HEK293T (cell line): Measurements from ENCODE around the gene RNF26.

Experiments
- CTCF ChIA-PET: fragments of 350-600 bp; formaldehyde crosslinking; extraction: SDS; loops from one replicate; lab custom pipeline; 2021; ENCODE audit warnings: antibody characterized with exemption, inconsistent platforms; lab: Yijun Ruan, JAX
- POLR2A ChIA-PET: fragments of 350-600 bp; formaldehyde crosslinking; extraction: SDS; loops from one replicate; lab custom pipeline; 2020; ENCODE audit warnings: antibody characterized with exemption, inconsistent platforms; lab: Yijun Ruan, JAX
- DNase-seq: peaks from one replicate; pipeline ENCODE4 v3.0.0; 2012; ENCODE audit warnings: mixed read lengths; ENCODE audit errors: extremely low spot score
- ARNT ChIP-seq: fragments of 450-650 bp; IDR thresholded peaks from 2 replicates; pipeline ENCODE4 v1.6.1; 2017; ENCODE audit warnings: mild to moderate bottlenecking
- BHLHE40 ChIP-seq: fragments of 450-650 bp; IDR thresholded peaks from 2 replicates; pipeline ENCODE4 v1.6.1; 2016; ENCODE audit warnings: mild to moderate bottlenecking, moderate library complexity, borderline replicate concordance
- CTBP1 ChIP-seq: fragments of 450-650 bp; IDR thresholded peaks from 2 replicates; pipeline ENCODE4 v1.6.1; 2016; ENCODE audit warnings: borderline replicate concordance
- ELF4 ChIP-seq: fragments of 450-650 bp; IDR thresholded peaks from 2 replicates; pipeline ENCODE4 v1.6.1; 2017; ENCODE audit warnings: antibody characterized with exemption
- FOXA1 ChIP-seq: fragments of 450-650 bp; IDR thresholded peaks from 2 replicates; pipeline ENCODE4 v1.6.1; 2016; ENCODE audit warnings: mild to moderate bottlenecking
- FOXK2 ChIP-seq: fragments of 450-650 bp; IDR thresholded peaks from 2 replicates; pipeline ENCODE4 v1.6.1; 2016; ENCODE audit warnings: mild to moderate bottlenecking
- FOXM1 ChIP-seq: fragments of 450-650 bp; IDR thresholded peaks from 2 replicates; pipeline ENCODE4 v1.6.1; 2017; ENCODE audit warnings: mild to moderate bottlenecking, borderline replicate concordance
- HDGF ChIP-seq: fragments of 450-650 bp; IDR thresholded peaks from 2 replicates; pipeline ENCODE4 v1.6.1; 2017; ENCODE audit warnings: antibody characterized with exemption, borderline replicate concordance
- L3MBTL2 ChIP-seq: fragments of 450-650 bp; conservative IDR thresholded peaks from 2 replicates; pipeline ENCODE4 v1.6.1; 2016; ENCODE audit warnings: mild to moderate bottlenecking
- LEF1 ChIP-seq: fragments of 450-650 bp; IDR thresholded peaks from 2 replicates; pipeline ENCODE4 v1.6.1; 2017; ENCODE audit warnings: mild to moderate bottlenecking, borderline replicate concordance
- NFRKB ChIP-seq: fragments of 450-650 bp; IDR thresholded peaks from 2 replicates; pipeline ENCODE4 v1.6.1; 2016; ENCODE audit warnings: mild to moderate bottlenecking, moderate library complexity
- PKNOX1 ChIP-seq: fragments of 450-650 bp; IDR thresholded peaks from 2 replicates; pipeline ENCODE4 v1.6.1; 2016
- SP1 ChIP-seq: fragments of 450-650 bp; IDR thresholded peaks from 2 replicates; pipeline ENCODE4 v1.6.1; 2017
- SUZ12 ChIP-seq: fragments of 450-650 bp; IDR thresholded peaks from 2 replicates; pipeline ENCODE4 v1.6.1; 2016; ENCODE audit warnings: mild to moderate bottlenecking
- TARDBP ChIP-seq: fragments of 450-650 bp; IDR thresholded peaks from 2 replicates; pipeline ENCODE4 v1.6.1; 2016
- ZNF384 ChIP-seq: fragments of 450-650 bp; IDR thresholded peaks from 2 replicates; pipeline ENCODE4 v1.6.1; 2016

The RNF26 gene

DNA sequence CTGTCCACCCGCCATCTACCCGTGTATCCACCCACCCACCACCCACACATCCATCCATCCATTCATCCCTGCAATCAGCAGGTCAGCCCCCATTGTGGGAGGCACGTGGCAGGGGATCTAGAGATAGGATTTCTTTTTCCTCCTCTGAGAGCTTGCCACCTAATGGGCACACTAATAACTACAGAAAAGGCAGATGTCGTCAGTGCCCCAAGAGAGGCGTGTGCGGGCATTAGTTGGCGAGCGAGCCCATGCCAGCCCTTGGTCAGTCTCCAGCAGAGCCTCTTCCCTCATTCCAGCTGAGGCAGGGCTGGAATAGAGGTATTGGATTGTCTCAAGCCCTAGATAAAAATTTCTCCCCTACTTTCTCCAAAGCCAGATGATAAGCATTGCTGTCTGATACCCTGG lies 37.5 kb downstream of the RNF26 start:
- DNase-seq: no peak
- TF ChIP-seq HDGF (no peak), FOXK2 (no peak), ARNT (no peak), TARDBP (no peak), NFRKB (no peak), CTBP1 (no peak), SP1 (no peak), ELF4 (no peak), SUZ12 (no peak), L3MBTL2 (no peak), PKNOX1 (no peak), FOXA1 (no peak), FOXM1 (no peak), BHLHE40 (no peak), ZNF384 (no peak), LEF1 (no peak)
- CTCF ChIA-PET: no interaction called here
- POLR2A ChIA-PET: no interaction called here

GRCh38 chr11:119372260-119373058 lies 38.1 kb downstream of the RNF26 start:
- CTCF ChIA-PET: no interaction called here
- TF ChIP-seq CTBP1 (no peak), SUZ12 (no peak), ELF4 (no peak), BHLHE40 (no peak), TARDBP (no peak), HDGF (no peak), ZNF384 (no peak), NFRKB (no peak), L3MBTL2 (no peak), LEF1 (no peak), PKNOX1 (no peak), FOXM1 (no peak), ARNT (no peak), SP1 (no peak), FOXK2 (no peak), FOXA1 (no peak)
- no peak for DNase-seq
- POLR2A ChIA-PET: no interaction called here

DNA sequence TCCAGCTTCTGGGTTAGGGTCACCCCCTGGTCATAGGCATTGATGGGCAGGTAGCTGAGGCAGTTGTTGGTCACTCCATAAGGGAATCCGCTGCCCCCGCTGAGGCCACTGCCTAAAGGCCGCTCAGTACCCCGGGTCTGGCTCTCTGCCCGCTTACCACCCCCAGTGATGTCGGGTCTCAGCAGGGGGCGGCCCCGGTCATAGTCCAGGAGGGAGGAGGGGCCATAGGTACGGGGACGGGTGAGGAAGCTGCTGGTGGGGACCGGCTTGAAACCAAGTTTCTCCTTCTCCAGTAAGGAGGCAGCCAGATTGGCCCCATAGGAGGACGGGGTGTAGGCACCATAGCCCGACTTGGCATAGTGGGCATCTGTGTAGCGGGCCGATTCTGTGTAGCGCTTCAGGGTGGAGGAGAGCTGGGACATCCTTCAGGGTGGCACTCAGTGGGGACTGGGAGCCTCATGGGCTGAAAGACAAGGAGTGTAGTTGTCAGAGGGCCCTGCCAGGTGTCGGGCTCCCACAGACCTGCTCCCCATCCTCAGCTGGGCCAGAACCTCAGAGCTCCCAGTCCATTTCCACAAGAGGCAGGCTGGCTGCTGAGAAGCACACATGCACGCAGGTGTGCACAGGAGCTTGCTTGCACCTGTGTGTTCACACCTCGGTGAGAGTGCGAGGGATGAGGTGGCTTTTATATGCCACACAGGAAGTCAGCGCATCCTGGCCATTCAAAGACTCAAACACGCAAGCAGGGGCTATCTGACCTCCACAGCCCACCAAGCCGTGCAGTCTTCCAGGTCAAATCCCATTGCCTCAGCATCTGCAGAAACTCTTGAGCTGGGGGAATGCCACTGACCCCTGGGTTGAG lies 39.0 kb downstream of the RNF26 start:
- TF ChIP-seq NFRKB (no peak), FOXK2 (no peak), SUZ12 (no peak), FOXM1 (no peak), LEF1 (no peak), BHLHE40 (no peak), FOXA1 (no peak), HDGF (no peak), ELF4 (no peak)
- POLR2A ChIA-PET: interaction anchor here (1.1 to 1.6 kb wide), 2 partner anchors 35 to 49 kb away, joined by 4 to 5 read pairs; no protein-coding TSS in a partner anchor
- CTCF ChIA-PET: interaction anchor here (1.2 to 3.5 kb wide), 8 partner anchors 9 to 103 kb away, joined by 3 to 21 read pairs (median 4); no protein-coding TSS in a partner anchor
- DNase-seq: no peak

DNA sequence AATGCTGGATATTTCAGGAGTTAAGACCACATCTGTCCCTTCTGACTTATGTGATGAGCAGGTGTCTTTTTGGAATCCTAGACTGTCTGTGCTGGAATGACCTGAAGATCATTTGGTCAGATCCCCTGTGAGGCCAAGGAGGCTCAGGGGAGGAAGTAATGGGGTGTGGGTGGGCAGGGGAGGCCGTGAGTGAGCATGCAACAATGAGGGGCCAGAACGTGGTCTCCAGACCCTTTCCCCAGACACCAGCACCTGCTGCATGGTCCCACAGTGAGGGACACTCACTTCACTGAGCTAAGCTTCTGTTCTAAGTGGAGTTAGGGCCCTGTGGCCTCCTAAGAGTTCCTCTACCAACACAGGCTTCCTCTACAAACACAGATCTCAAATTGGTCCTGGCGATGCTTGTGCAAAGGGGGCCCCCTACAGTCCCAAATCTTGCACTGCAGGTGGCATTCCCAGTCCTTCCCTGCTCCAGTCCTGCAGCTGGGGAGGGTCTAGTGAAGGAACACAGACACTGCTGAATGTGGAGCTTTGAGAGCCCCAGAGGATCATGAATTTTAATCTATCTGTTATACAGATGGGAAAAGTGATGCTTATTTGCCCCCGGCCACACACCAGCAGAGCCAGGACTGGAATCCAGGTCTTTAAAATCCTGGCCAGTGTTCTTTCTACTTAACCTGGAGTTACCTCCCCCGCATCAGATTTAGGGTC lies 39.7 kb downstream of the RNF26 start:
- TF ChIP-seq FOXM1: no peak
- no peak for TF ChIP-seq ARNT
- TF ChIP-seq FOXK2: no peak
- no peak for TF ChIP-seq SUZ12
- no peak for TF ChIP-seq NFRKB
- no peak for TF ChIP-seq FOXA1
- no peak for TF ChIP-seq ZNF384
- TF ChIP-seq CTBP1: no peak
- peak; percentile 78 for DNase-seq
- POLR2A ChIA-PET: interaction anchor here (0.9 to 1.6 kb wide), 3 partner anchors 36 to 57 kb away, joined by 3 to 5 read pairs (median 4); partner anchors contain the start of gene MCAM
- CTCF ChIA-PET: interaction anchor here (0.5 to 3.5 kb wide), 12 partner anchors 9 to 223 kb away, joined by 3 to 21 read pairs (median 4); no protein-coding TSS in a partner anchor

DNA sequence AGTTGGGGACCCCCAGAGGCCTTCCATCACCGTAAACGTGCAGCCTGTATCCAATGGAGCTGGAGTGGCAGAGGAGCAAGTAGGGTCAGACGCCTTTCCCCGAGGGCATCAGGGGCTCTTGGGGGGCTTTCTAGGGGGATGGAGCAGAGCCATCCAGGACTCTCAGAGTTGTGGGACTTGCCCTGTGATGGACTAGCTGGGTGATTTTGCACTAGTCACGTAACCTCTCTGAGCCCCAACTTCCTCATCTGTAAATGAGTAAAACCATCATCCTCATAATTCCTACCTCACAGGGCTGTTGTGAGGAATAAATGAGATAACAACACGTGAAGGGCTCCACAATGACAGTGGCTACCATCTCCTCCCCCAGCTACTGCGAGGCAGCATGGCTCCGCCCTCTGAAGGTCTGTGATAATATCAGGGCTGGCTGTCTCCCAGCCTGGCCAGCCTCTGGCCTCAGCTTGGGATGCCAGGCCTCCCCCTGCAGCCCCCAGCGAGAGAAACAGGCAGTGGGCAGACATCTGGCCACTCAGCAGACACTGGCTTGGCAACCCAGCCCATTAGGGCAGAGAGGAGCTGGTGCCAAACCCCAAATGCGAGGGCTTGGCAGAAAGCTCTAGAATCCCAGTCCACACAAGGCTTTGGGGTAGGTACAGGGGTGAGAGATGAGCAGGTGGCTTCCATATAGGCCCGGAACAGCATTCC lies 40.5 kb downstream of the RNF26 start:
- TF ChIP-seq FOXM1: no peak
- TF ChIP-seq FOXA1: no peak
- no peak for TF ChIP-seq TARDBP
- no peak for TF ChIP-seq SP1
- POLR2A ChIA-PET: interaction anchor here (0.9 to 1.6 kb wide), 3 partner anchors 37 to 58 kb away, joined by 3 to 5 read pairs (median 4); partner anchors contain the start of gene MCAM
- CTCF ChIA-PET: interaction anchor here (0.5 to 3.5 kb wide), 14 partner anchors 10 to 643 kb away, joined by 3 to 21 read pairs (median 4); no protein-coding TSS in a partner anchor
- no peak for DNase-seq
